Measurements from ENCODE around the gene TM9SF3.

The TM9SF3 gene

DNA sequence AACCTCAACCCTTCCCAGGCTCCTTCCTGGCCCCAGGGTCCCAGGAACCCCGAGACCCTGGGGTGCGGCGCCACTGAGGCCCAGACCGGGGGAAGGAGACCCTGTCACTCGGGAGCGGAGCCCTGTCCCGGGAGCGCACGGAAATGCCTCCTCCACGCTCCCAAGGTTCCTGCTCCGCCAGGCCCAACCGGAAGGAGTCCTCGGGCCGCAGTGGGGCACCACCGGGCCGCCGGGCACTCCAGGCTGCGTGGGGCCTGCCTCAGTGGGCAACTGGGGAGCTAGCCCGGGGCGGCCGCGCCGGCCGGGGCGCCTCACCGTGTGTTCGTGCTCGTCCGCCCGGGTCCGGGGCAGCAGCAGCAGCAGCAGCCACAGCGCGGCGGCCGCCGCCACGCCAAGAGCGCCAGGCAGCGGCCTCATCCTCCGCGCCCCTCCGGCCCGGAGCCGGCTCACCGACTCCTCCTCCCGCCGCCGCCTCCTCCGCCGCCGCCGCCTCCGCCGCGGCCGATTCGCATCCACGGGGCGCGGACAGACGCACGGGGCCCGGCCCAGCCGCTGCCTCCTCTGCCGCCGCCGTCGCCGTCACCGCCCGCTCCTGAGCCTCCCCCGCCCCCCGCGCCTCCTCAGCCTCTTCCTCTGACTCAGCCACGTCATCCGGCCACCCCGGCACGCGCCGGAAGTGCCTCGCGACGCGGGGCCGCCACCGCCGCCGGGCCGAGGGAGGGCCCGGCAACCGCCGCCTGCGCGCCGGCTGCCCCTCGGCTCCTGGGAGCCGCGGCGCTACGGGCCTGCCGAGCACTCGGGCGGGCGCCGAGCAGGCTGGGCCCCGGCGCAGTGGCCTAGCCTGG lies at the start of gene TM9SF3:
TM9SF3 (minus strand) TSS at position 594 of the 845 bp plus-strand sequence; CDS start at position 417, 177 bp downstream.
- peak; percentile 23 for DNase-seq

DNA sequence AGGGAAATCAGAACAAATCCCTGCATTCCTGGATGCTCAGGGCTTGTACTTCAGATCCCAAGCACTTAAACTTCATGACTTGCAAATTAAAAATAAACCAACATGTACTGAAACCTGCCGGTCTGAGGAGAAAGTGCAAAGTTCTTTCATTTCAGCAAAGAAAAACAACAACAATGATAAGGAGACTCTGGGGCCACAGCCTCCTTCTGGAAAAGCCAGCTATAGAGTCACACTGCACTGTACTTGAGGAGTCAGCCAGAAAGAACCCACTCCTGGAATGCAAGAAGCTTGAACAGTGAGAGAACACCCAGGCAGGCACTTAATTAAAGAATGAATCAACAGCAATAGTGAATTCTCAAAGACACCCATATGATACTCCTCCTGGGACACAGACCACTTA lies 49.7 kb upstream of the TM9SF3 start:
- no peak for DNase-seq

DNA sequence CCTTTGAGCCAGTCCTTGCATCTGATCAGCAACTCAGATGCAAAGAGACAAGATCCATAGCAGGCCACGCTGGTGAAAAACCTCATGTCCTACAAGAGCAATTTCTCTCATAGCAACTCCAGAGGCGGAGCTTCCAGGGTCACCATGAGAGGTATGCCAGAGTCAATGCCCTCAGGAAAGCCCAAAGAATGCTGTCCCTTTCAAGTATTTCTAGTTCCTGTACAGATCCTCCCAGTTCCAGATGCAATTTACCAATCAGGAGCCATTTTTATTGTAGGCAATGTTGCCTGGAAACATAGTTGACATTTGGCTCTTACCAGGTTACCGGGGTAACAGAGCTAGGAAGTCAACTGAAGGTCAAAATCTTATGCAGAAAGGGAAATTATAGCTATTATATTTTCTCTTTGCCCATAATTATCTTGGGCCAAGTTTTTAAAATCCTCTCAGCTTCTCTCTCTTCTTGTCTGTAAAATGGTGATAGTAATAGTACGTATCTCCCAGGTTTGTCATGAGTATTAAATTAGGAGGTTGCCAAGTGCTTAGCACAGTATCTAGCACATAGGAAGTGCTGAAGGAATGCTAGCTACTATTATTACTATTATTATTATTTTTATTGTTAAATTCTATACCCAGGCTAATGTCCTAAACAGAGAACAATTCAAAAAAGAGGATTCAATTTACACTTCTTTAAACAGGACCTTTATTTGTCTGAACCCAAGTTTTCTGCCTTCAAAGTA lies 46.3 kb upstream of the TM9SF3 start:
- DNase-seq, result no peak

DNA sequence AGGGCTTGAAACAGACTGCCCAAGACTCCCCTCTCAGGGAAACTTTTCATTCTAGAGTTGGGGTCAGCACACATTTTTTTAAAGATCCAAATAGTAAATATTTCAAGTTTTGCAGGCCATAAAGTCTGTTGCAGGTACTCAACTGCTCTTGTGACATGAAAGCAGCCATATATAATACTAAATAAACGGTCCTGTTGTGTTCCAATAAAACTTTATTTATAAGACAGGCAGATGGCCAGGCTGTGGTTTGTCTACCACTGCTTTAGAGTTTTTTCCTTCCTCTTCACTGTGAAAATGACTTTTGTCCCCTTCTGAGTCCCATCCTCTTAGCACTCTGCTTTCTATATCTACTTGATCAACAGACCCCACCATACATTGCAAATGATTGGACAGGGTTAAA lies 40.5 kb upstream of the TM9SF3 start:
- no peak for DNase-seq

DNA sequence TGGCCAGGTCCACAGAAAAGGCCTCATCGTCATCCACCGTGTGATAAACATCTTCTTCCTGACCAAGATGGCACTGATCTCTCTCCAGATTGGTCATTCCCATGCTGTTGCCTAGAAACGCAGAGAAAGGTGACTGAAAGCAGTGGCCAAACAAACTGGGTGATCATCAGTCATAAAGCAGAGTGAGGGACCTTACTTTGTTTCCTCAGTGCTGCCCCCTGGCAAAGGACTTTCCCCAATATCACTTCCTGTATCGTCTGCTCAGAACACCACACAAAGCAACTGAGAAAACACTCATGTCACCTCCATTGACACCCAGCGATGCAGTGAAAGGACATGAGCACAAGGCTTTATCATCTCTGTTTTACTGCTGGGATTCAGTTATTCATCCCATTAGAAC lies 40.0 kb upstream of the TM9SF3 start:
- DNase-seq, result no peak

DNA sequence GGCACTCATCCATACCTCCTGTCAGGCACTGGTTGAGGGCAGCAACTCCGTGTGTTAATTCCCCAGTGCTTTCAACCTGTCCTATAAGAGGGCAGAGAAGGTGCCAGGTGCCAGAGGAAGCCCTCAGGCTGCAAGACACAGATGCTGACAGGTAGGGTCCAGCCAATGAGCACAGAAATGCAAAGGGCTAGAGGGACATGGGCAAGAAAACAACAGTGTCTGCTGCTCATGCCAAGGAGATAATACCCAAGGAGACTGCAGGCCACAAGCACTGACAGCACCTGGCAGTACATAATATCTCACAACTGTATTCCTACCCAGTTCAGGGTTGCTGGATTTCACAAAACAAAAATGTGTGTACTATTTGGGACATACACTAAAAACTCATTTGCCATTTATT lies 38.4 kb upstream of the TM9SF3 start:
- DNase-seq, result no peak

DNA sequence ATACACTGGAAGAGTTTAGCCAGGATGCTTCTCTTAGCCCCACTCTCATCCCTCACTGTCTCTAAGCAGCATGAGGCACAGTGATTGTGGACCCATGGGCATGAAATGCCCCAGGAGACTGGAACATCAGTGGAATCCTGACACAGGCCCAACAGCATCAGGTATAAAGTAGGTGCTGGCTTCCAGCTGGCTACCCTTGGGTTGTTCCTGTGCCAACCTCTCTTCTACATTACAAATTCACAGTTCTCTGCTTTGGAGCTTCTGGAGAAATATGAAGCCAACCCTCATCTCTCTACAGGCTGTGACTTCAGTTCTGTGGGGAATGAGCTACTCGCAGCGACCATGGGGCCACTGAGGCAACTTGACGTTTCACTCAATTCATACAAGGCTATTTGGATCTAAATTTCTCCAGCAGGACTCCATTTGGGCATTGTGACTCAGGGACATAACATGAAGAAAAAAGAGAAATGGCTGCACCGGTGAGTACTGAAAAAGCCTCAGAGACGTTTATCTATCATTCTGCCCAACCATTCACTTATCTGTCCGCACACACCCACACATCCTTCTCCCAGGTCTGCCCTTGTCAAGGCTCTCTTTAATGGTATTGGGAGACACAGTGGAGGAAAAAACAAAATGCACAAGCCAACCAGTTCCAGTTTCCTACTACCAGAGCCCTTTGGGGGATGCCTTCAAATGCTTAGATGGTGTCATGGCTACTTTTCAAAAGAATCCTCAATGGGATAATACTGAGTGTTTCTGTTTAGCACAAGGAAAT lies 35.4 kb upstream of the TM9SF3 start:
- no peak for DNase-seq

DNA sequence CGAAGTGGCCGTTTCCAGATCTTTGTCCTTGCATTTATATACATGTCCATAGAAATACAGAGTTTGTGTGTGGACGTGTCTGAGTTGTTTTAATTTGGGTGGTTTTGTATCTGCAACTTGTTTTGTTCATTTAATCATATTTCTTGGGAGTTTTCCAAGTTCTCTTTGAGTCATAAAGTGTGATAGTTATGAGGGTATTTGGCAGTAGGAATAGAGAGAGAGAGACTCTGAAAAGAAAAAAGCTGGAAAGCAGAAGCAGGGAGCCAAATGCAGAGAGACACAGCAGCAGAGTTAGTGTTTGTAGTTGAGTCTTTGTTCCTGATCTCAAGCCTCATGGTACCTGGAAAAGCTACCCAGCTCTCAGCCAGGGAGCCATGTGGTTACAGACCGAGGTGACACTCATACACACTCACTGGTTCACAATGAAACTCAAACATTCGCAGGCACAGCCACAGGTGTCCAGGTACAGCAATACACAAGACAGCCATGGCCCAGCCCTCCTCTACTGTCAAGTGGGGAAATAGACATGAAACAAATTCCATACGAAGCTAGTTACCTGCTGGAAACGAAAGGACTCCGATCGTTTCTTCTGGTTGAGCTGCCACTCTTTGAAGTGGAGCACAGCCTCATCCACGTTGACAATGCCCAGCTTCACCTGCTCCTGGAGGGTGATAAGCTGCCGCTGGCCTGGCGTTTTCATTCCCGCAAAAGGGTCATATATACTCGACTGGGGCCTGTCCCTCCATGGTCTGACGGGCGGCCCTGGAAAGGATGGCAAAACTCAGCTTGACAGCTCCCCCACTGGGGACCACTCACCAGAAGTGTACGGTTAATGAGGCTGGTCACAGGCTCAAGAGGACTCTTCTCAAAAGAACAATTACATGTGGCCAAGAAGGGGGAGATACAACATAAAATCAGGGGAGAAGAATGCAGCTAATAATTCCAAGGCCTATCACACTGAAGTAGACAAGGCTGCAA lies 33.3 kb upstream of the TM9SF3 start:
- no peak for DNase-seq

DNA sequence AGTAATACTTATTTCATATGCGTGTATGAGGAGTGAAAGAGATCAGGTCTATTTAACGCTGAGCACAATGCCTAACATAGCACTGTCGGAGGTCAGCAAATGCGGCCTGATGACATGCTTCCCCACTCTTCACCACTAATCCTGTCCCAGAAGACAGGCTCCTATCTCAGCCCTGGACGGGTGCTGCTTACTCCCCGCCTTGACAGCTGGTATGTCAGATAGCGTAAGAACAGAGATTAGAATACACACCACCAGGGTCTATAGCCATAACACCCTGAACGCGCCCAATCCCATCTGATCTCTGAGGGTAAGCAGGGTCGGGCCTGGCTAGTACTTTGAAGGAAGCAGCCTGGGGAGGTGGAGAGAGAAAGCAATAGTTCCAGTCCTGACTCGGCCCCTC lies 32.3 kb upstream of the TM9SF3 start:
- no peak for DNase-seq

DNA sequence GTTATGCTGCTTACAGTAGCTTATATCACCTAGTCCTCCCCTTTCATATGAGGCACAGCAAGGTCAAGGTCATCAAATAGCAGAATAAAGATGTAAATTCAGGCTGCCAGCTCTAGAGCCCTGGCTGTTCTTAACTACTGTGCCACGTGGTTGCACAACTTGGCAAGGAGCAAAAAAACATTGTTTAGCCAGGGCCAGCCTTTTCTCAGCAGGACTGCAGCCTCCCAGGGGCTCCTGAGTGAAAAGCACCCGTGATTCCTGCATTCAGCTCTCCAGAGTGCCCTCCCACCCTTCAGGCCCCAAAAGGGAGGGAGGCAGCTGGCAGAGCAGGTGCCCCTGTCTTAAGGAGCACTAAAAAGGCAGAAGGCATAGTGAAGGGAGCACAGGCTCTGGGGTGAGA lies 31.8 kb upstream of the TM9SF3 start:
- no peak for DNase-seq

DNA sequence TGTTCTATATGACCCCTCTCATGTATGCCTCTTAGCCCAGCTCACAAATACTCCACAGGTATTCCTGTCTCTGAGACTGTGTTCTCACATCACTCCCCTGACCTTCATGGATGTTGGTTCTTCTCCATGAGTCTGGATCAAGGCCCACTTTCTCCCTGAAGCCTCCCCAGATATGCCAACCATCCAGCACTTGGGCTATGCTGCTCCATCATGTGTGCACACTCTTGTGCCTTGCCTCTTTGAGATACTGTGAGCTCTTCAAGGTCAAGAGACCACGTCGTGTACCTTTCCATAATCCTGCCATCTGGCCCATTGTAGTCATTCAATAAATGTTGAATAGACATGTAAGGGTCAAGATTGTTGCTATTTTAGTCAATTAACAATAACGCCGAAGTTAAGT lies 30.1 kb upstream of the TM9SF3 start:
- DNase-seq, result no peak

DNA sequence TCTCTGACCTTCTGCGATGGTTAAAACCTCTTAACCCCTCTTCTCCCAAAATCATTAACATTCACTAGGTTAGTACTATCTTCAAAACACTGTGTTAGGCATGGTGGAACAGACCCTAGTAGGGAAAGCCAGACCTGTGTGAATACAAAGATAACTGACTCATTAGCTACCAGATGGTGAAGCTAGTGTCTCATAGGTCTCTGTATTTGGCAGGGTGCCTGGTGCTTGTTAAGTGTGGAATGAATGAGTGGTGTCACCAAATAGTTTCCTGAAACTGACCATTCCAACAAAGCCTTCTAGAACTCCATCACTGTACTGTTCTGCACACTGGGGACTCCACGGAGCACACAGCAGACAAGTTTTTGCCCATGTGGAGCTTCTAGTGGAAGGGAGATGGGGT lies 27.7 kb upstream of the TM9SF3 start:
- DNase-seq, result peak; percentile 74

DNA sequence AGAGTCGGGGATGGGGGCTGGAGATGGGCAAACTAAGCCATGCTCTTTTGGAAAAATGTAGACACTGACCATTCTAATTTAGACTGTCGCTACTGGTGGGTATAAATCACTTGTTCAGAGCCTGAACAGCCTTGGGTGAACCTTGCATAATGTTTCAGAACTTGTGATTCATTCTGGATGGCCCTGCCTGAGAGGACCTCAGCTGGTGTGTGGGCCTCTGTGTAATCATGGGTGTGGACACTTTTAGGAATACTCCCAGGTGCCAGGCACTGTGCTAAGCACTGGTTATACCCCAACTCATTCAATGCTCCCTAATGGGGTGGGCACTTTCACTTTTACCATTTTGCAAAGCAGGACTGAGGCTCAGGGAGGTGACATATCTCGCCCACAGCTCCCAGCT lies 26.8 kb upstream of the TM9SF3 start:
- no peak for DNase-seq

DNA sequence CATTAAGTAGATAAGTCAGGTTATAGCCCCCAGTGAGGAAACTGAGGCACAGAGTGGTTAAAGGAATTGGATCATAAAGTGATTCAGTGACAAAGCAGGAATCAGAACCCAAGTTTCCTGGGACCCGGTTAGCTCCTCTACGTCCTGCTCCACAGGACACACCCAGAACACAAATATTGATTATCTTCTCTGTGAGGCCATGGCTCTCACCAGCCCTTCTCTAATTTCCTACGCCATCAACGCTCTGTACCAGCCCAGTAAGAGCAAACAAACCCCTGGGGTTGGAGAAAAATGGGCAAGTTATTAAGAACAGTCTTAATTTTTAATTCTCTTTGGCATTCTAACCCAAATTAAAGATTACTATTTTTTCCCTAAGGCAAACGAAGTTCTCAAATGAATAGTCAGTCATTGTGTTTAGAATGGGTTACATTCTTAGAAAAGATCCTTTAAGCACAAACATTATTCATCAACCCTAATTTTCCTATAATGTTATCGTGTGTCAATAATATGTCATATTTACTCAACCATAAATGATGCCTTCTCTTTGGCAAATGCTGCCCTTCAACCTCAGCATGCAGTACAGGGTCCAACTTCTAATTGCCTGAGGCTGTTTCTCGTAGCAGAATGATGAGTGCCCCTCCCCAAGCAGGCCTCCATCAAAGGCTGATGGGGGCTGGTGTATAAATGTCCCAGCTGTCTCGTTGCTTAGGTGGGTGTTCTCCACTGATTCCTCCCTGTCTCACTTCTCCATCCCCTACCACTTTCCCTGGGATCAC lies 25.4 kb upstream of the TM9SF3 start:
- no peak for DNase-seq

DNA sequence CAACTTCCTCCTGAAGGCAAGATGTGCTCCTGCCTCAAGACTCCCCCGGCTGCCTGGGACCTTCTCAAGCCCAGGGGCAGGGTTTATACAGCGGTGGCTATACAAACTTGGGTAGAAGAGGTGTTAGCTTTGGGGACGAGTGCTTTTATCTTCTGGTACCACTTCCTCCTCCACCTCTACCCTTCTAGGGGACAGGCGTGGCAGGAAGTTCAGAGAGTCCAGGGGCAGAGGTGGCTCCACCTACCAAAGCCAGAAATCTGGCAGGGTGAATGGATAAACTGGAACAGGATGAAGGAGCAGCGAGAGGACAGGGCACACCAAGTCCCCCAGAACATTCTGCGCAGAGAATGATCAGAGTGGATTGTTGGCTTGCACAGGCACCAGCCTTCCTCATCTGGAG lies 24.0 kb upstream of the TM9SF3 start:
- no peak for DNase-seq

DNA sequence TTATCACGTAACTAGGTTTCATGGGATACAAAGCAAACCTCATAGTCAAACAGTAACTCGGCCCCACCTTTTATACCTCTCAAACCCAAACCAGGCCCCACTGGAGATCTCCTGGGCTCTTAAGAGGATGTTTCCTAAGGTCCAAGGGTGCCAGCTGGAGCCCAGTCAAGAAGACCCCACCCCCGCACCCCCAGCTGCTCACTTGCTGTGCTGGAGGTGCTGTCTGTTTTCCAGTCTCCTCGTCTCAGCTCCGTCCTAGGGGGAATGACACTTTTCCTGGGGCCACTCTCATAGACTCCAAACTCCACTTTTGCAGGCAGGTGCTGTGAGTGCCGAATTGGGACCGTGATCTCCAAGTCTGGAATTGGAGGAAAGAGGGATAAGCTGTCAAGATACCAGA lies 22.7 kb upstream of the TM9SF3 start:
- no peak for DNase-seq

DNA sequence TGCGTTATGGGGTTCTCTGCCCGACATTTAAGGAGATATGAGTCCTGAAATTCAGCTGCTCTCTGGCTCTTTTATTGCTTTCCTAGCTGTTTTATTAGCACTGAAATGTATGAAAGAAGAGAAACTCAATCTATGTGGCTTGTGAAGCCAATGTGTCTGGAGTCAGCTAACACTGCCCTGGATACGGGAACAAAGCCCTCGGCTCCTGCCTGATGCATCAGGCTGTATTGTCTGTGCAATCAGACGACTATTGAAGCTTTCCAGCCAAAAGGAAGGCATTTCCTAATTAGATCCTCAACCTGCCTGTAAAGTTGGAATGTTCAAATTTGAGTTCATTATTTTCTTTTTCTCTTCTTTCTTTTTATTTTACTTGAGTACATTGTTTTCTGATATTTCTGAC lies 22.0 kb upstream of the TM9SF3 start:
- DNase-seq, result no peak

DNA sequence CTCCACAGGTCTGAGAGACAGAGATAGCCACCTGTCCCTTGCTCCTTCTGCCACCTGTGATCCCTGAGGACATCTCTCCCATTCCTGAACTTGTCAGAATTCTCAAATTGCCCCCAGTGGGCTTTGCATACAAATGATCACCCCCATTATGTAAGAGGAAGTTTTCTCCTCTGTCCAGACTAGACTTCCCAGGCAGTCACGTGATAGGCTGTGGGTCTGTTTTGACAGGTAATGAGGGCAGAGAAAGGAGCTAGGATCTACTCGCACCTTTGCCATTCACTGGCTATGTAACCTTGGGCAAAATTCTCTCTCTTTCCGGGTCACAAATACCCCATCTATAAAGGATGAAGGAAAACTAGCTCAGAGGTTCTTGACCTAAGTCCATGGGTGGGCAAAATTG lies 21.4 kb upstream of the TM9SF3 start:
- no peak for DNase-seq

DNA sequence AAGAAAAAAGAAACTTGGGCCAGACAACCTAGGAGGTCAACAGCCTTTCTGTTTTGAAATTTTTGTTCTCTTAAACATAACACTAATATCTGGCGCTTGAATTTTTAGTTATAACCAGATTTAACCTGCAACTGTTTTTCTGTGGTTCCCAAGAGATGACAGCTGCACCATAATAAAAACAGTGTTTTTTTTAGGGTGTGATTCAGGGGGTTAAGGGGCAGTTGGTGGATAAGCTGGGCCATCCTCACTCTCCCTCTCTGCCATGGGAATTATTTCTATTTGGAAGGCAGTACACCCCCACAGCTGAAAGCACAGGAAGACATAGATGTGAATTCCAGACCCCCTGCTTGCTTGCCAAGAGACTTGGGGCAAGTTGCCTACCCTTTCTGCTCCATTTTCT lies 20.1 kb upstream of the TM9SF3 start:
- DNase-seq, result no peak

DNA sequence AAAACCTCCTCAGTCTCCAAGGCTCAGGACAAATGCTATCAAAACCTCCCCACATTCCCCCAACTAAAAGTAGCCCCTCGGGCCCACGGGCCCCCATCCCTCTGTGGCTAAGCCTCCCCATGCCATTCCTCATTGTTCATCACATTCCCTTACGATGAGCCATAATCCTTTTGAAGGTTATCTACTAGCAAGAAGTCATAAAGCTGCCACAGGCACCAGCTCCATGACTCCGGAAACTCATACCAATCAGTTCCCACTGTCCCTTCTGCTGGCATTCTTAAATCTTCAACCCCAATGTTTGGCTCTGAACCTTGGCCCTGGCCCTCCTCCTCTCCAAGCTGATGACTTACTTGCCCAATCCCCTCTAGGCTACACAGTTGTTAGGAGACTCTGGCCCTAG lies 19.4 kb upstream of the TM9SF3 start:
- no peak for DNase-seq

DNA sequence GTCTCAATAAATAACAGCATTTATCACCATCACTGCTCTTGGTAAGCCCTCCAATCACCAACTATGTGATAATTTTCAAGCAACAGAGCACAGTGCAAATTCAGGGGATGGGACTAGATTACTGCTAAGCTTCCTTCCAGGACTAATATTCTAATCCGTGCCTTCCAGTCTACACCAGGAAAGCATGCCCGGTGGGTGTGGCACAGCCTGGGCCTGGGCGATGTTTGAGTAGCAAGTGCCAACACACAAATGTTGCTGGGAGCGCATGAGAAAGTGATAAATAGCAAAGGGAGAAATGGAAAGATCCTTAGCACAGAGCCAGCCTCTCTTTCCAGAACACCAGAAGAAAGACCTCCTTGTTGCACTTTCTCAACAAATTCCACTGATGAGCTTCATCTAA lies 13.5 kb upstream of the TM9SF3 start:
- DNase-seq, result no peak

DNA sequence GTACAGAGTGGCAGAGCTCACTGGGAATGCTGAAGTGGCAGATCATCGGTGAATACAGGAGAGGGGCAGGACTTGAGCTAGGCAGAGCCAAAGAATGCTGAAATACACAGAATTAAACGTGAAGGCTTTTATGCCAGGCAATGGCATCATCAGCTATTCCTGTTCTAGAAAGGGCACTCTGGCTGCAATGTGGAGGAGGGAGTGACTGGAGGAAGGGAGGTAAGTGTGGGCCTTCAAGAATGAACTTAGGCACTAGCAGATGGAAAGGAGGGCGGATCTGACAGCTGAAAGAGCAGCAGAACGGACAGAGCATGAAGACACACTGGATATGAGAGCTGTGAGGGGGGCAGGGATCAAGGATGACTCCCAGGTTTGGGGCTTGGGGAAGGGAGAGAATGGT lies 12.0 kb upstream of the TM9SF3 start:
- DNase-seq, result no peak
